ENCODE results near the gene OR12D2.
"Not testable (repeated sequence)": the region's sequence is repeated elsewhere in the genome, so short reads cannot be mapped to it uniquely, and the experiment has no call there.

The OR12D2 gene

DNA sequence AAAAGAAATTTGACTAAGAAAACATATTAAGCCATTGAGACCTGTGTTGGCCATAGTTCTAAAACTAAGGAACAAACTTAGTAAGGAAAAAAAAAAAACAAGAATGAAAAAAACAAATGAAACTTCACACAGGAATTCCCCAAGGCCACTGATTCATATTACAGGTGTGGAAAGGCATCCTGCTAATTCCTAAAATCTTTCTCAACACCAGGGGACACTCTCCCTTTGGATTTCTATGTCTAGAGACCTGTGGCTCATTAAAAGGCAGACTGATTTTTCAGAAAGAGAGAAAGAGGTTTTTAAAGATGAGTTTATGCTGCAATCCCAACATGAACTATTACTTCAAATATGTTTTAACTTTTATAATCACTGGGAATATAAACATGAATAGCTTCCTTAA lies 19.2 kb downstream of the OR12D2 start, which contains the start of gene OR12D1:
TSS of gene OR12D1 (plus strand) at position 341 of the 400 bp plus-strand sequence.
- H3K9me3 ChIP-seq (ENCODE audit: control insufficient read depth, low read length): no peaks in the 10 kb centered on the region
- no peaks in the 10 kb centered on the region for H3K36me3 ChIP-seq (ENCODE audit: control insufficient read depth, insufficient read depth, low read length)
- no peak within 1 kb of the TSS for H3K27ac ChIP-seq (ENCODE audit: insufficient read depth, low read length, poor library complexity, severe bottlenecking)
- DNase-seq: no peak
- H3K4me3 ChIP-seq (ENCODE audit: insufficient read depth, low read depth, low read length, poor library complexity, severe bottlenecking): no peak within 1 kb of the TSS
- H3K4me1 ChIP-seq (ENCODE audit: control insufficient read depth, insufficient read depth, low read length, poor library complexity, severe bottlenecking): no peaks in the 10 kb centered on the region
- peaks cover 3% of the 10 kb centered on the region for H3K27me3 ChIP-seq (replicated peaks; ENCODE audit: control insufficient read depth, insufficient read depth, low read length, poor library complexity, severe bottlenecking)

DNA sequence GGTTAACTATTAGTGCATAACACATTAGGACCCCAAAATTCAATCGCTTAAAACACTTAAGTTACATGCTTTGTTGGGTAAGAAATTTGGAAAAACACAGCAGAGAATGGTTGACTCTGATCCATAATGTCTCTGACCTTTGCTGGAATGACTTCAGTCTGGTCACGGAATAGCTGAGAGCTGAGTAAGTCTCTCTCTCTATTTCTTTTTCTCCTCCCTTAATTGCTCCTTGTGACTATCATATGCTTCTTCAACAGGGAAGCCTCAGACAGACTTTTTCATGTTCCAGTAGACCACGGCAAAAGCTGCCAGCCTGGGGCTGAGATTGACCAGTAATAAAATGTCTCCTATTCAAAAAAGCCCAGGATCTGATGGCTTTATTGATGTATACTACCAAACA lies 24.1 kb downstream of the OR12D2 start:
- Histone ChIP-seq H3K27me3 (replicated peaks; ENCODE audit: control insufficient read depth, insufficient read depth, low read length, poor library complexity, severe bottlenecking) (peaks cover 3% of the 10 kb centered on the region), H3K27ac (ENCODE audit: insufficient read depth, low read length, poor library complexity, severe bottlenecking) (no peak overlapping the region), H3K4me1 (ENCODE audit: control insufficient read depth, insufficient read depth, low read length, poor library complexity, severe bottlenecking) (no peaks in the 10 kb centered on the region), H3K9me3 (ENCODE audit: control insufficient read depth, low read length) (no peaks in the 10 kb centered on the region), H3K36me3 (ENCODE audit: control insufficient read depth, insufficient read depth, low read length) (no peaks in the 10 kb centered on the region), H3K4me3 (ENCODE audit: insufficient read depth, low read depth, low read length, poor library complexity, severe bottlenecking) (no peak overlapping the region)
- DNase-seq: no peak

DNA sequence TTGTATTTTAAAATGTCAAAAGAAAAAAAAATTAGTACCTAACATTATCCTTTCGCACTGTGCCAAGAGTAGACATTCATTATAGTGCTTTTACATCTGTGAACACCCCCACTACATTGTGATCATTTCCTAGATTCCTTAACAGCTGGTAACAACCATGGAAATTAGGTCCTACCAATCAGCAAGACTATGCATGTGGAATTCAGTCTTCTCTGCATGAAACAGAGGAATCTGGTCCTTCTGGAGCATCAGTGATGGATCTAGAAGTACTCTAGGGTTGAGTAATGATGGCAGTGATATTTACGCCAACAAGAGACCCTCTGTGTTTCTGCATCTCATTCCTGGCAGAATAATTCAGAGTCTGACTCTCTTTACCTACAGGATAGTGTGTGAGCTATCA lies 28.7 kb downstream of the OR12D2 start:
- no peak overlapping the region for H3K27ac ChIP-seq (ENCODE audit: insufficient read depth, low read length, poor library complexity, severe bottlenecking)
- no peak overlapping the region for H3K4me3 ChIP-seq (ENCODE audit: insufficient read depth, low read depth, low read length, poor library complexity, severe bottlenecking)

DNA sequence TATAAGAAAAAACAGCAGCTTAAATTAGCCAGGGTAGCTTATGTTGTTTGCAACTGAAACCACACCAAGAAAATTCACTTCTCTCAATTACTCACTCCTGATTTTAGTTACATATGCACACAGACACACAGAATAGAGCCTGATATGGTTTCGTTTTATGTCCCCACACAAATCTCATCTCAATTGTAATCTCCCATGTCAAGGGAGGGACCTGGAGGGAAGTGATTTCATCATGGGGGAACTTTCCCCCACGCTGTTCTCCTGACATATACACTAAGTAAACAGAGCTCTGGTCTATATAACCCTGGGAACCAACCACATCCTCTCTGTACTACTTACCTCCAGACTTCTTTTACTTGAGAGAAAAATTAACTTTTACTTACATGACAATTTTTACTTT lies 29.1 kb downstream of the OR12D2 start:
- H3K4me1 ChIP-seq (ENCODE audit: control insufficient read depth, insufficient read depth, low read length, poor library complexity, severe bottlenecking): no peaks in the 10 kb centered on the region
- H3K36me3 ChIP-seq (ENCODE audit: control insufficient read depth, insufficient read depth, low read length): no peaks in the 10 kb centered on the region
- no peak for DNase-seq
- H3K9me3 ChIP-seq (ENCODE audit: control insufficient read depth, low read length): no peaks in the 10 kb centered on the region
- H3K4me3 ChIP-seq (ENCODE audit: insufficient read depth, low read depth, low read length, poor library complexity, severe bottlenecking): no peak overlapping the region
- H3K27me3 ChIP-seq (replicated peaks; ENCODE audit: control insufficient read depth, insufficient read depth, low read length, poor library complexity, severe bottlenecking): no peaks in the 10 kb centered on the region
- no peak overlapping the region for H3K27ac ChIP-seq (ENCODE audit: insufficient read depth, low read length, poor library complexity, severe bottlenecking)

More for the DNA sequence above, 28.7 kb downstream of the OR12D2 start:
- H3K9me3 ChIP-seq (ENCODE audit: control insufficient read depth, low read length): no peaks in the 10 kb centered on the region
- H3K4me1 ChIP-seq (ENCODE audit: control insufficient read depth, insufficient read depth, low read length, poor library complexity, severe bottlenecking): no peaks in the 10 kb centered on the region
- DNase-seq: no peak
- H3K27me3 ChIP-seq (replicated peaks; ENCODE audit: control insufficient read depth, insufficient read depth, low read length, poor library complexity, severe bottlenecking): no peaks in the 10 kb centered on the region
- H3K36me3 ChIP-seq (ENCODE audit: control insufficient read depth, insufficient read depth, low read length): no peaks in the 10 kb centered on the region

GRCh38 chr6:29425075-29425474 lies 29.6 kb downstream of the OR12D2 start:
- no peaks in the 10 kb centered on the region for H3K4me1 ChIP-seq (ENCODE audit: control insufficient read depth, insufficient read depth, low read length, poor library complexity, severe bottlenecking)
- no peak for DNase-seq
- H3K9me3 ChIP-seq (ENCODE audit: control insufficient read depth, low read length): no peaks in the 10 kb centered on the region
- H3K4me3 ChIP-seq (ENCODE audit: insufficient read depth, low read depth, low read length, poor library complexity, severe bottlenecking): no peak overlapping the region
- H3K36me3 ChIP-seq (ENCODE audit: control insufficient read depth, insufficient read depth, low read length): no peaks in the 10 kb centered on the region
- no peak overlapping the region for H3K27ac ChIP-seq (ENCODE audit: insufficient read depth, low read length, poor library complexity, severe bottlenecking)
- no peaks in the 10 kb centered on the region for H3K27me3 ChIP-seq (replicated peaks; ENCODE audit: control insufficient read depth, insufficient read depth, low read length, poor library complexity, severe bottlenecking)

DNA sequence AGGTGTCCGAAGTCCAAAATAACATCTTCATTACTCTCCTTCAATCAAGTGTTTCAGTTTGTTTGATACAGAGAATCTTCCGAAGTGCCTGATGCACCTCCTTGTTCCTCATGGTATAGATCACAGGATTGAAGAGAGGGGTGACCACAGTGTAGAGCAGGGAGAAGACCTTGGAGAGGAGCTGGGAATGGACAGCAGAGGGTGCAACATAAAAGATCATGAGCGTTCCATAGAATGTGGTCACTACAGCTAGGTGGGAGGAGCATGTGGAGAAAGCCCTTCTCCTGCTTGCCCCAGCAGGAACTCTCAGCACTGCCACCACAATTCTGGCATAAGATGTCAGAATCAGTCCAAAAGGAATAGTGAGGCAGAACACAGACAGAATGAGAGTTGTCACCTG lies 31.2 kb downstream of the OR12D2 start:
- Histone ChIP-seq H3K36me3 (ENCODE audit: control insufficient read depth, insufficient read depth, low read length) (no peaks in the 10 kb centered on the region), H3K4me1 (ENCODE audit: control insufficient read depth, insufficient read depth, low read length, poor library complexity, severe bottlenecking) (no peaks in the 10 kb centered on the region), H3K27me3 (replicated peaks; ENCODE audit: control insufficient read depth, insufficient read depth, low read length, poor library complexity, severe bottlenecking) (no peaks in the 10 kb centered on the region), H3K9me3 (ENCODE audit: control insufficient read depth, low read length) (no peaks in the 10 kb centered on the region), H3K27ac (ENCODE audit: insufficient read depth, low read length, poor library complexity, severe bottlenecking) (no peak overlapping the region), H3K4me3 (ENCODE audit: insufficient read depth, low read depth, low read length, poor library complexity, severe bottlenecking) (no peak overlapping the region)
- no peak for DNase-seq

DNA sequence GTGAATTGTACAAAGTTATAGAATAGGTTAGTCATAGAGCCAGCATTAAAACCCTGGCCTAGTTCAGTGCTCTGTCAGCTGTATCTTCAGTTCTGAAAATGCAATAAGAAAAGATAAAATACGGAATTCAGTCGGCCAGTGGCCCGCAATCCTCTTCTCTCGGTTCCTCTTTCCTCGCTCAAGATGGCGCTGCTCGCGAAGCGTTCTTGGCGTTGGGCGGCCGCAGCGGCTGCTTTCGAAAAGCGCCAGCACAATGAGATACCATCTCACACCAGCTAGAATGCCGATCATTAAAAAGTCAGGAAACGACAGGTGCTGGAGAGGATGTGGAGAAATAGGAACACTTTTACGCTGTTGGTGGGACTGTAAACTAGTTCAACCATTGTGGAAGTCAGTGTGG lies 41.3 kb downstream of the OR12D2 start:
- H3K4me3 ChIP-seq (ENCODE audit: insufficient read depth, low read depth, low read length, poor library complexity, severe bottlenecking); H3K27ac ChIP-seq (ENCODE audit: insufficient read depth, low read length, poor library complexity, severe bottlenecking); H3K4me1 ChIP-seq (ENCODE audit: control insufficient read depth, insufficient read depth, low read length, poor library complexity, severe bottlenecking); H3K9me3 ChIP-seq (ENCODE audit: control insufficient read depth, low read length); H3K36me3 ChIP-seq (ENCODE audit: control insufficient read depth, insufficient read depth, low read length); H3K27me3 ChIP-seq (replicated peaks; ENCODE audit: control insufficient read depth, insufficient read depth, low read length, poor library complexity, severe bottlenecking); DNase-seq: not testable (repeated sequence)

DNA sequence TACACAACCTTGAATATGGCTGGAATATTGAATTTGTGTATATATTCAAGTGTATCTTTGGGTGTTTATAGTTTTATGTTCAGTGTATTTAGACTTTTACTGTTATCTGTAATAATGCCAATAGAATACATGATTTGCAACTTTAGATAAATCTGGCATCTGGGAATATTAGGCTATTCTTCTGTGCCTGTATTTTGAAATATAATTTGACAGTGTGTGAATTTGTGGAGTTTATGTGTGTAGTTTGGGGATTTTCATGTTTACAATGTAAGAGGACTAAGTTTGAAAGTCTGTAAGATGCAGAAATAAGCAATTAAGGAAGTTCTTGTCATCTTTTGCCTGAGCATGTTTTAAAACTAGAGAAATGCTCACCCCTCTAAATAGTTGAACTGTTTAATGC lies 43.6 kb downstream of the OR12D2 start, which contains the start of gene OR10C1:
TSS of gene OR10C1 (plus strand) at position 301 of the 400 bp plus-strand sequence. CDS start 710 bp downstream, outside the sequence.
- Histone ChIP-seq H3K27ac (ENCODE audit: insufficient read depth, low read length, poor library complexity, severe bottlenecking) (no peak within 1 kb of the TSS), H3K36me3 (ENCODE audit: control insufficient read depth, insufficient read depth, low read length) (no peaks in the 10 kb centered on the region), H3K4me3 (ENCODE audit: insufficient read depth, low read depth, low read length, poor library complexity, severe bottlenecking) (no peak within 1 kb of the TSS), H3K27me3 (replicated peaks; ENCODE audit: control insufficient read depth, insufficient read depth, low read length, poor library complexity, severe bottlenecking) (no peaks in the 10 kb centered on the region), H3K4me1 (ENCODE audit: control insufficient read depth, insufficient read depth, low read length, poor library complexity, severe bottlenecking) (no peaks in the 10 kb centered on the region), H3K9me3 (ENCODE audit: control insufficient read depth, low read length) (no peaks in the 10 kb centered on the region)
- no peak for DNase-seq

- Histone ChIP-seq H3K27ac (ENCODE audit: insufficient read depth, low read length, poor library complexity, severe bottlenecking) (no peak overlapping the region), H3K27me3 (replicated peaks; ENCODE audit: control insufficient read depth, insufficient read depth, low read length, poor library complexity, severe bottlenecking) (no peaks in the 10 kb centered on the region), H3K36me3 (ENCODE audit: control insufficient read depth, insufficient read depth, low read length) (no peaks in the 10 kb centered on the region), H3K9me3 (ENCODE audit: control insufficient read depth, low read length) (no peaks in the 10 kb centered on the region), H3K4me1 (ENCODE audit: control insufficient read depth, insufficient read depth, low read length, poor library complexity, severe bottlenecking) (no peaks in the 10 kb centered on the region), H3K4me3 (ENCODE audit: insufficient read depth, low read depth, low read length, poor library complexity, severe bottlenecking) (no peak overlapping the region)
- no peak for DNase-seq
These were observed 47.3 kb downstream of the OR12D2 start for GRCh38 chr6:29442719-29443118.

DNA sequence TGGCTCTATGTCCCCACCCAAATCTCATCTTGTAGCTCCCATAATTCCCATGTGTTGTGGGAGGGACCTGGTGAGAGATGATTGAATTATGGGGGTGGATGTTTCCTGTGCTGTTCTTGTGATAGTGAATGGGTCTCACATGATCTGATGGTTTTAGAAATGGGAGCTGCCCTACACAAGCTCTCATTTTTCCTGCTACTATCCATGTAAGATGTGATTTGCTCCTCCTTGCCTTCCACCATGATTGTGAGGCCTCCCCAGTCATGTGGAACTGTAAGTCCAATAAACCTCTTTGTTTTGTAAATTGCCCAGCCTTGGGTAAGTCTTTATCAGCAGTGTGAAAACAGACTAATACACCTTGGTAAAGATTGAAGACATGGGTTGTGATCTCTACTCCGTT lies 48.6 kb downstream of the OR12D2 start:
- not testable (repeated sequence) for H3K4me3 ChIP-seq (ENCODE audit: insufficient read depth, low read depth, low read length, poor library complexity, severe bottlenecking); H3K4me1 ChIP-seq (ENCODE audit: control insufficient read depth, insufficient read depth, low read length, poor library complexity, severe bottlenecking)

More for the DNA sequence above, 48.6 kb downstream of the OR12D2 start:
- H3K9me3 ChIP-seq (ENCODE audit: control insufficient read depth, low read length); DNase-seq; H3K36me3 ChIP-seq (ENCODE audit: control insufficient read depth, insufficient read depth, low read length); H3K27ac ChIP-seq (ENCODE audit: insufficient read depth, low read length, poor library complexity, severe bottlenecking); H3K27me3 ChIP-seq (replicated peaks; ENCODE audit: control insufficient read depth, insufficient read depth, low read length, poor library complexity, severe bottlenecking): not testable (repeated sequence)

Measured in effector memory CD4-positive, alpha-beta T cell (primary cell).